Transverse colon (tissue), 3 donors: ENCODE measurements around the gene SEC31A.

Experiments
- CTCF ChIP-seq, 5 experiments: fragments of 200-600 bp in 3 of 5; fragments of 450-650 bp in 2 of 5; sonication (generic) in 3 of 5; IDR thresholded peaks; 1 replicate in 2 of 5; 2 replicates in 3 of 5; pipeline ENCODE4 v1.5.1; 2016 to 2017; ENCODE audit warnings: antibody characterized with exemption in 5 of 5, inconsistent platforms in 3 of 5, mild to moderate bottlenecking in 2 of 5, moderate library complexity in 1 of 5
- POLR2A ChIP-seq: fragments of 450-650 bp; IDR thresholded peaks from one replicate; pipeline ENCODE4 v1.6.1; 2016; ENCODE audit warnings: antibody characterized with exemption, mild to moderate bottlenecking, moderate library complexity

GRCh38 chr4:82861529-82861928, 29.4 kb downstream of the SEC31A start:
- TF ChIP-seq CTCF (IDR thresholded peaks at IDR 0.05) (no peak), POLR2A (no peak)
